Right renal cortex interstitium (tissue), 3 donors: ENCODE measurements around the gene PLEKHM3. TPM values are rescaled to one million over a fixed set of nuclear protein-coding genes. Genes with fewer than 3 reads are reported as not detected.

Experiments
- DNase-seq, 3 donors: peaks; one replicate each; pipeline ENCODE4 v3.0.0-alpha.2; 2013; ENCODE audit warnings: low read depth in 3 of 3, low spot score in 2 of 3
- polyA plus RNA-seq, 3 donors: library from polyadenylated mRNA; unstranded; fragments of 120-200 nt; gene quantifications; one replicate each; pipeline ENCODE4 v1.2.1, GENCODE V29; 2013; ENCODE audit not compliant: insufficient read length in 3 of 3

The PLEKHM3 gene
- polyA plus RNA-seq, 3 donors = 12.7 to 16.1 (median 13.4) TPM

GRCh38 chr2:207805566-207806226 is 219.6 kb downstream of the PLEKHM3 start:
- DNase-seq = no peak

GRCh38 chr2:207802650-207803049 is 222.7 kb downstream of the PLEKHM3 start:
- DNase-seq = no peak

GRCh38 chr2:207801259-207801658 is 224.1 kb downstream of the PLEKHM3 start:
- DNase-seq = no peak

- DNase-seq = no peak
These were observed 228.6 kb downstream of the PLEKHM3 start for GRCh38 chr2:207796585-207797350.

GRCh38 chr2:207792244-207792785 is 233.0 kb downstream of the PLEKHM3 start:
- DNase-seq = no peak

- no peak for DNase-seq
These were observed 233.6 kb downstream of the PLEKHM3 start for GRCh38 chr2:207791579-207792243.

- no peak for DNase-seq
These were observed 234.4 kb downstream of the PLEKHM3 start for GRCh38 chr2:207790898-207791297.

- DNase-seq = no peak
These were observed 237.5 kb downstream of the PLEKHM3 start for GRCh38 chr2:207787800-207788199.

- no peak for DNase-seq
These were observed 238.3 kb downstream of the PLEKHM3 start for GRCh38 chr2:207787017-207787416.

GRCh38 chr2:207784898-207785297 is 240.4 kb downstream of the PLEKHM3 start:
- DNase-seq = no peak

- no peak for DNase-seq
These were observed 241.8 kb downstream of the PLEKHM3 start for GRCh38 chr2:207783514-207783913.

GRCh38 chr2:207782238-207783030 is 242.9 kb downstream of the PLEKHM3 start:
- no peak for DNase-seq

GRCh38 chr2:207779523-207779922 is 245.8 kb downstream of the PLEKHM3 start:
- no peak for DNase-seq

- no peak for DNase-seq
These were observed 246.9 kb downstream of the PLEKHM3 start for GRCh38 chr2:207778298-207778882.

- DNase-seq = no peak
These were observed 248.2 kb downstream of the PLEKHM3 start for GRCh38 chr2:207777124-207777523.

- no peak for DNase-seq
These were observed 249.9 kb downstream of the PLEKHM3 start for GRCh38 chr2:207775473-207775872.

- no peak for DNase-seq
These were observed 252.5 kb downstream of the PLEKHM3 start for GRCh38 chr2:207772844-207773205.

GRCh38 chr2:207772081-207772843 is 253.1 kb downstream of the PLEKHM3 start:
- no peak for DNase-seq

- no peak for DNase-seq
These were observed 253.9 kb downstream of the PLEKHM3 start for GRCh38 chr2:207771421-207771820.
